ENCODE data around the gene SLC16A3.

SLC16A3 gene

DNA sequence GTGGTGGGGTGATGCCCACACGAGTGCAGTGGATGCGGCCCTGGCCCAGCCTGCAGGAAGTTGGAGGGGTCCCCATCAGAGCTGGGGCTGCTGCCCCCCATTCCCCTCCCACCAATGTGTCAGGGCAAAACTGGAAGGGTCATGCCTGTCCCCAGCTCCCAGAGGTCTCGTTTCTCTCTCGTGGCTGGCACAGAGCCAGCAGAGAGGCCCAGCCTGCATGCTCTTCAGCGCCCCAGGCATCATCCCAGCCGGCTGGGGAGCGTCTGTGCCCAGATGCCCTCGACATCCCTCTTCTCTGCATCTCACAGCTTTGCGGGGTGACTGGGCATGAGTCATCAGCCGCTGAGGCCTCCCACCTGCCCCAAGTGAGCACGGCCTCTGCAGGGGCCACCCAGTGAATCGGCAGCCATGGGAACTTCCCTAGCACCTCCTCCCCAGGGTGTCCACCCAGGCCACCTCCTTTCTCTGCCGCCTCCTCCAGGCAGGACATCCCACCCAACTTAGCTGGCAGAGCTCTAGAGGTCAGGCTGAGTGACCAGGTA is 54.4 kb downstream of the SLC16A3 start (continued):
- TF ChIP-seq ZNF157 (tag by site-specific recombination; IDR thresholded peaks at IDR 0.05) (no peak), SP3 (tag by site-specific recombination; IDR thresholded peaks at IDR 0.05) (peak; percentile 45; the same call in 1 of the 2 replicates), ZNF202 (tag by site-specific recombination; IDR thresholded peaks at IDR 0.05; ENCODE audit: borderline replicate concordance) (no peak), ZNF664 (tag by site-specific recombination; IDR thresholded peaks at IDR 0.05) (no peak), PRDM1 (tag by site-specific recombination; IDR thresholded peaks at IDR 0.05) (no peak), ZNF449 (tag by site-specific recombination; IDR thresholded peaks at IDR 0.05) (no peak), ZFP41 (tag by site-specific recombination; IDR thresholded peaks at IDR 0.05; ENCODE audit: borderline replicate concordance) (no peak), ZNF658 (tag by site-specific recombination; IDR thresholded peaks at IDR 0.05) (no peak), ZNF585B (tag by site-specific recombination; IDR thresholded peaks at IDR 0.05) (no peak), ZNF248 (tag by site-specific recombination; IDR thresholded peaks at IDR 0.05) (no peak), ZFHX2 (tag by site-specific recombination; conservative IDR thresholded peaks at IDR 0.05) (peak; percentile 81), ZNF654 (tag by site-specific recombination; IDR thresholded peaks at IDR 0.05; ENCODE audit: low read depth) (no peak), ZNF777 (tag by site-specific recombination; IDR thresholded peaks at IDR 0.05; ENCODE audit: borderline replicate concordance) (no peak), ZNF707 (tag by site-specific recombination; IDR thresholded peaks at IDR 0.05) (no peak), FEZF1 (tag by site-specific recombination; IDR thresholded peaks at IDR 0.05) (no peak), ZNF132 (tag by site-specific recombination; IDR thresholded peaks at IDR 0.05; ENCODE audit: borderline replicate concordance) (no peak), ZNF114 (tag by site-specific recombination; IDR thresholded peaks at IDR 0.05) (no peak), PRDM2 (tag by site-specific recombination; IDR thresholded peaks at IDR 0.05; ENCODE audit: borderline replicate concordance) (no peak), EGR2 (tag by site-specific recombination; IDR thresholded peaks at IDR 0.05; ENCODE audit: low read depth) (peak; percentile 75), ZNF677 (tag by site-specific recombination; IDR thresholded peaks at IDR 0.05) (no peak), IKZF3 (tag by site-specific recombination; IDR thresholded peaks at IDR 0.05) (0 out of 2 replicates have a peak, but pooled peaks have one; percentile 14), BCL11A (tag by site-specific recombination; IDR thresholded peaks at IDR 0.05; ENCODE audit: low read depth) (no peak), ZFP3 (tag by site-specific recombination; IDR thresholded peaks at IDR 0.05; ENCODE audit: low read depth) (no peak), ZNF580 (tag by site-specific recombination; IDR thresholded peaks at IDR 0.05) (no peak)
- TF ChIP-seq, protein P1, sequence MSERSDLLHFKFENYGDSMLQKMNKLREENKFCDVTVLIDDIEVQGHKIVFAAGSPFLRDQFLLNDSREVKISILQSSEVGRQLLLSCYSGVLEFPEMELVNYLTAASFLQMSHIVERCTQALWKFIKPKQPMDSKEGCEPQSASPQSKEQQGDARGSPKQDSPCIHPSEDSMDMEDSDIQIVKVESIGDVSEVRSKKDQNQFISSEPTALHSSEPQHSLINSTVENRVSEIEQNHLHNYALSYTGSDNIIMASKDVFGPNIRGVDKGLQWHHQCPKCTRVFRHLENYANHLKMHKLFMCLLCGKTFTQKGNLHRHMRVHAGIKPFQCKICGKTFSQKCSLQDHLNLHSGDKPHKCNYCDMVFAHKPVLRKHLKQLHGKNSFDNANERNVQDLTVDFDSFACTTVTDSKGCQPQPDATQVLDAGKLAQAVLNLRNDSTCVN (tag by site-specific recombination; optimal IDR thresholded peaks at IDR 0.05), result no peak
- TF ChIP-seq, protein P2, sequence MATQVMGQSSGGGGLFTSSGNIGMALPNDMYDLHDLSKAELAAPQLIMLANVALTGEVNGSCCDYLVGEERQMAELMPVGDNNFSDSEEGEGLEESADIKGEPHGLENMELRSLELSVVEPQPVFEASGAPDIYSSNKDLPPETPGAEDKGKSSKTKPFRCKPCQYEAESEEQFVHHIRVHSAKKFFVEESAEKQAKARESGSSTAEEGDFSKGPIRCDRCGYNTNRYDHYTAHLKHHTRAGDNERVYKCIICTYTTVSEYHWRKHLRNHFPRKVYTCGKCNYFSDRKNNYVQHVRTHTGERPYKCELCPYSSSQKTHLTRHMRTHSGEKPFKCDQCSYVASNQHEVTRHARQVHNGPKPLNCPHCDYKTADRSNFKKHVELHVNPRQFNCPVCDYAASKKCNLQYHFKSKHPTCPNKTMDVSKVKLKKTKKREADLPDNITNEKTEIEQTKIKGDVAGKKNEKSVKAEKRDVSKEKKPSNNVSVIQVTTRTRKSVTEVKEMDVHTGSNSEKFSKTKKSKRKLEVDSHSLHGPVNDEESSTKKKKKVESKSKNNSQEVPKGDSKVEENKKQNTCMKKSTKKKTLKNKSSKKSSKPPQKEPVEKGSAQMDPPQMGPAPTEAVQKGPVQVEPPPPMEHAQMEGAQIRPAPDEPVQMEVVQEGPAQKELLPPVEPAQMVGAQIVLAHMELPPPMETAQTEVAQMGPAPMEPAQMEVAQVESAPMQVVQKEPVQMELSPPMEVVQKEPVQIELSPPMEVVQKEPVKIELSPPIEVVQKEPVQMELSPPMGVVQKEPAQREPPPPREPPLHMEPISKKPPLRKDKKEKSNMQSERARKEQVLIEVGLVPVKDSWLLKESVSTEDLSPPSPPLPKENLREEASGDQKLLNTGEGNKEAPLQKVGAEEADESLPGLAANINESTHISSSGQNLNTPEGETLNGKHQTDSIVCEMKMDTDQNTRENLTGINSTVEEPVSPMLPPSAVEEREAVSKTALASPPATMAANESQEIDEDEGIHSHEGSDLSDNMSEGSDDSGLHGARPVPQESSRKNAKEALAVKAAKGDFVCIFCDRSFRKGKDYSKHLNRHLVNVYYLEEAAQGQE (tag by site-specific recombination; IDR thresholded peaks at IDR 0.05), result no peak
- TF ChIP-seq, protein P3, sequence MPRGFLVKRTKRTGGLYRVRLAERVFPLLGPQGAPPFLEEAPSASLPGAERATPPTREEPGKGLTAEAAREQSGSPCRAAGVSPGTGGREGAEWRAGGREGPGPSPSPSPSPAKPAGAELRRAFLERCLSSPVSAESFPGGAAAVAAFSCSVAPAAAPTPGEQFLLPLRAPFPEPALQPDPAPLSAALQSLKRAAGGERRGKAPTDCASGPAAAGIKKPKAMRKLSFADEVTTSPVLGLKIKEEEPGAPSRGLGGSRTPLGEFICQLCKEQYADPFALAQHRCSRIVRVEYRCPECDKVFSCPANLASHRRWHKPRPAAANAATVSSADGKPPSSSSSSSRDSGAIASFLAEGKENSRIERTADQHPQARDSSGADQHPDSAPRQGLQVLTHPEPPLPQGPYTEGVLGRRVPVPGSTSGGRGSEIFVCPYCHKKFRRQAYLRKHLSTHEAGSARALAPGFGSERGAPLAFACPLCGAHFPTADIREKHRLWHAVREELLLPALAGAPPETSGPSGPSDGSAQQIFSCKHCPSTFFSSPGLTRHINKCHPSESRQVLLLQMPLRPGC (tag by site-specific recombination; IDR thresholded peaks at IDR 0.05), result no peak

Data from HEK293 (cell line).